DMS53 treated with DMSO at 0.1 percent for 48 hours (cell line): ENCODE data around the gene RPS2.
"Not testable (repeated sequence)": the region's sequence is repeated elsewhere in the genome, so short reads cannot be mapped to it uniquely, and the experiment has no call there.

ENCODE experiments used
- DNase-seq: peaks from one replicate; lab custom pipeline; 2025; ENCODE audit not compliant: unreplicated experiment; lab: John Stamatoyannopoulos, UW

The RPS2 gene

DNA sequence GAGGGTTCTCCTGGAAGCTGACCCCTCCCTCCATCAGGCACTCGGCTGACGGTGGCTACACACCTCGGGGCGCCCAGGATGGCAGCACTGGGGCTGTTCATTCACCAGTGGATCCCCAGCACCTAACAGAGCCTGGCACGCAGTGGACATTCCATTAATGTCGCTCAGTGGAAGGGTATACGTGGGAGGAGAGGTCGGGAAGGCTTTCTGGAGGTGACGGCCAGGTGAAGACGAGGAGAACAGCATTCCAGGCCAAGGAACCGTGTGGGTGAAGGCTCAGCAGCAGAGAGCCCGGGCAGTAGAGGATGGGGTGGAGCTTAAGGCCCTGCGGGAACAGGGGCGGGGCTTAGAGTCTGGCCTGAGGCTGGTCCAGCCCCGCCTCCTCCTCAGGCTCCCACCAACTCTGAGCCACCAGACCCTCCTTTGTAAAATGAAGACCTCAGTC lies 43.9 kb downstream of the RPS2 start:
- no peak for DNase-seq

DNA sequence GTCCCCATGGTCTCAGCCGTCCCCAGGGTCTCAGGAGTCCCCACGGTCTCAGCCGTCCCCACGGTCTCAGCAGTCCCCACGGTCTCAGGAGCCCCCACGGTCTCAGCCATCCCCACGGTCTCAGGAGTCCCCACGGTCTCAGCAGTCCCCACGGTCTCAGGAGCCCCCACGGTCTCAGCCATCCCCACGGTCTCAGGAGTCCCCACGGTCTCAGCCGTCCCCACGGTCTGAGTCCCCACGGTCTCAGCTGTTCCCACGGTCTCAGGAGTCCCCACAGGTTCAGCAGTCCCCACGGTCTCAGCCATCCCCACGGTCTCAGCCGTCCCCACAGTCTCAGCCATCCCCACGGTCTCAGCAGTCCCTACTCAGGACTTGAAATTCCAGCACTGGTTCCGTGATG lies 44.5 kb downstream of the RPS2 start:
- DNase-seq: not testable (repeated sequence)

DNA sequence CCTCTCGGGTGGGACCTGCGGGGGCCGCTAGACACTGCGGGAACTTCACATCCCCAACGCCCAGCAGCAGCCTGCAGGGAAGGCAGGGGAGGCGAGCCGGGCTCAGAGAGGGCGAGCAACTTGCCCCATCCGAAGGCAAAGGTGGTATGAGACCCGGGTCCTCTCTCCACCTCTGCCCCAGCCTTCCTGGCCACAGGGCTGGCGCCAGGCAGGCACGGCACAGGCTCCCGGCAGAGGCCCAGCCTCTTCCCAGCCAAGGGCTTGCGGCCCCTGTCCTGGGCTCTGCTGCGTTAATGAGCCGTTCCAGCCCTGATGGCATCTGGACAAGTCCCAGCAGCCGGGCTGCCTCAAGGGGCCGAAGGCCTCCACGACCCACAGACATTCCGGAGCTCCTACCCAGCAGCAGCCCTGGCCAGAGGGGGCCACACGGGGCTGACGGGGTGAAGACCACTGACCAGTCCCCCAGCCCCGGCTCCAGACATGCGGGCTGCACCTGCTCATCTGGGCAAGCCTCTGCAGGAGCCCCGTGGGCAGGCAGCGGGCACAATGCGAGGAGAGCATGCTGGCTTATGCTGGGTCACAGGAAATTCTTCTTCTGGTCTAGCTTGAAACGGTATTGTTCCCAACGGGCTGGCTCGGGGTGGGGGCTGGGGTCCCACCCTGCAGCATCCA lies 45.2 kb downstream of the RPS2 start:
- no peak for DNase-seq

DNA sequence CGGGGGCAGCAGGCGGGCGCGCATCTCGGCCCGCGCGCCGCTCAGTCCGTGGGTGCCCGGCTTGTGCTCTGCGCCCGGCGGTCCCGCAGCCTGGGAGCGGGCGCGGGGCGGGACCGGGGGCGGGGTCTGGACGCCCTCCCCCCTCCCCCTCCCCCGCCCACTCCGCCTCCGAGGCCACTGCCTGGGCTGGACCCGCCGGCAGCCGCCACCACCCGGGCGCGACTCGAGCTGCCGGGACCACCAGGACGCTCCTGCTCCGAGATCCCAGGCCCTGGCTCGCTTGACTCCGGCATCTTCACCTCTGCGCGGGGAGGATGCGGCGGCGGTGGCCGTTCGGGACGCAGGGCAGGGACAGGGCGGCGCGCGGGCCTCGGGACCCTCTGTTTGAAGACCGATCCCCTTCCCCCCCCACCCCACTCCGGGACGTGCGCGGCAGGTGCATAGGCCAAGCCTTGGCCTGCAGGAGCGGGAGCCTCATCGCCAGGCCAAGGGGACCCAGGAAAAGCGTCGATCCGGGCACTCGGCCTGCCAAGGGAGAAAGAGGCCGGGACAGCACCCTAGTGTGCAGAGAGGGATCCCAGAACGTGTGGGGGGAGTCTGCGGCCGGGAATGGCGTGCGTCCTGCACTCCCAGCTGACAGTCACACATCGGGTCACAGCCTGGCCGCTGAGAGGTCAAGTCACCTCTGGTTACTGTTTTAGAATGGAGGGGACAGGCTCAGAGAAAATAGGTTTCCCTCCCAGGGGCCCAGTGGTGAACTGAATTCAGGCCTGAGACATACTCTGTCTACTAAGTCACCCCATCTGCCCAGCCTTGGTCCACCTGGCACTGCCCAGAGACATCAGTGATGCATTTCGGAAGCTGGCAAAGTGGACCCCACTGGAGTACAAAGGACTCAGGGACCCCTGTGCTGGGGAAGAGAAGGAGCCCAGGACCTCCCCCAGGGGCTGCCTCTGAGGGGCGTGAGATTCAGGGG lies 46.0 kb downstream of the RPS2 start, which contains the start of gene HS3ST6:
HS3ST6 (minus strand) TSS at position 65 of the 976 bp plus-strand sequence. CDS start 92 bp downstream, outside the sequence.
- no peak for DNase-seq

DNA sequence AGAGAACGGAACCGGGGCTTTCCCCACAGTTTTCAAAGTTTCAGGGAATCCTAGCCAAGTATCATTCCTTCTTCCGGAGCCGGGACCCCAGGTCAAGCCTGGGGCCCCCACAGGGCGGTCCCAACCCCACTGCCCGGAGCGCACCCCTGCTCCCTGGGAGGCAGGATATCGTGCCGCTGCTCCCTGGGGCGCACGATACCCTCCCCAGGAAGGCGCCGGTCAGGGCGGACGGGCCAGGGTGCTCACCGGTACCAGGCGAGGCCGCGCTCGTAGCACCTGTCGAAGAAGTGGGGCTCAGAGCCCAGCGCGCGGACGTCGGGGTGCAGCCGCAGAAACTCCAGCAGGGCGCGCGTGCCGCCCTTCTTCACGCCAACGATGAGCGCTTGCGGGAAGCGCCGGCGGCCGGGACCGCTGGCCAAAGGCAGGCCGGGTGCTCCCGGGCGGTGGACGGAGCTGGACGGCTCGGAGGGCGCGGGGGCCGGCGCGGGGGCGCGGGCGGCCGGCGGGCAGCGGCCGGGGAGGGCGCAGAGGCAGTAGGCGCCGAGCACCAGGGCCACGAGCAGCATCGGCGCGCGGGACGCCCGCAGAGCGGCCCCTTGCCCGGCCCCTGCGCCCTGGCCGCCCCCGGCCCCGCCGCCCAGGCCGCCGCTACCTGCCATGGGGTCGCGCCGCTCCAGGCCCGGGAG lies 46.8 kb downstream of the RPS2 start:
- no peak for DNase-seq

DNA sequence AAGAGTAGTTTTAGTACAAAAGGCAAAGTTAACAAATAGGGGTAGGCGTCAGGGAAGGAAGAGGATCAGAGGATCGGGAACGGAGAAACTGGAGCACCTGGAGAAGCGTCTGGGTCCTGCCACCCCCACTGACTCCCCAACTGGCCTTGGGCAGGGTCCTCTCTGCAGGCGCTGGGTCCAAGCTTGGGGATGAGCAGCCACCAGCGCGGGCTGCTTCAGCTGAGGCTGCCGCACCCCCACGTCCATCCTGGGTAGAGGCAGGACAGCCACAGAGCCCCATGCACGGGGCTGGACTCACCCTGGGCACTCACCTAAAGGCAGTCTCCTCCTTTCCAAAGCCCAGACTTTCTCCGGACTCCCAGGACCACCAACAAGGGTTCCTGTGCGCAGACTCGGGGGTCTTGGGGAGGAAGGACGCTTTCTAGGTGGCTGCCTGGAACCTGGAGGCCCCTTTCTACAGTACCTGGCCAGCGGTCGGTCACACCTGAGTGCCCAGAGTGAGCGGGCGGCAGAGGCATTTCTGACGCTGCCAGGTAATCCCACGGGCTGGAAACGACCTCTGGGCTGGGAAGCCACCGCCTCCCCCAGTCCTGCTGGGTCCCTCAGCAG lies 47.5 kb downstream of the RPS2 start:
- no peak for DNase-seq

DNA sequence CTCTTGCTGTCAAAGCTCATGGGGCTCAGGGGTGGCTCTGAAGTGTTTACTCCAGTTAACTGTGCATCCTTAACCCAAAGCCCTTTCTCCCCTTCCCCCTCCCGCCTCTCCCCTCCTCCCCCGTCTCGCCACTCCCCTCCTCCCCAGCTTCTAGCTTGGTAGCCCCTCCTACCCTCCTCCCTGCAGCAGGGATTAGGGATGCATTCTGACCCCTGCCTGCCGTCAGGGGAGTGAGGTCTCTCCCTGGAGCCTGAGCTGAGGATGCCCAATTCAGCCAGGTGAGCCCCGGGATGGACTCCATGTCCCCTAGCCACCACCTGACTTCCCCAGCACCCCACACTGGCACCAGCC lies 48.0 kb downstream of the RPS2 start:
- no peak for DNase-seq

DNA sequence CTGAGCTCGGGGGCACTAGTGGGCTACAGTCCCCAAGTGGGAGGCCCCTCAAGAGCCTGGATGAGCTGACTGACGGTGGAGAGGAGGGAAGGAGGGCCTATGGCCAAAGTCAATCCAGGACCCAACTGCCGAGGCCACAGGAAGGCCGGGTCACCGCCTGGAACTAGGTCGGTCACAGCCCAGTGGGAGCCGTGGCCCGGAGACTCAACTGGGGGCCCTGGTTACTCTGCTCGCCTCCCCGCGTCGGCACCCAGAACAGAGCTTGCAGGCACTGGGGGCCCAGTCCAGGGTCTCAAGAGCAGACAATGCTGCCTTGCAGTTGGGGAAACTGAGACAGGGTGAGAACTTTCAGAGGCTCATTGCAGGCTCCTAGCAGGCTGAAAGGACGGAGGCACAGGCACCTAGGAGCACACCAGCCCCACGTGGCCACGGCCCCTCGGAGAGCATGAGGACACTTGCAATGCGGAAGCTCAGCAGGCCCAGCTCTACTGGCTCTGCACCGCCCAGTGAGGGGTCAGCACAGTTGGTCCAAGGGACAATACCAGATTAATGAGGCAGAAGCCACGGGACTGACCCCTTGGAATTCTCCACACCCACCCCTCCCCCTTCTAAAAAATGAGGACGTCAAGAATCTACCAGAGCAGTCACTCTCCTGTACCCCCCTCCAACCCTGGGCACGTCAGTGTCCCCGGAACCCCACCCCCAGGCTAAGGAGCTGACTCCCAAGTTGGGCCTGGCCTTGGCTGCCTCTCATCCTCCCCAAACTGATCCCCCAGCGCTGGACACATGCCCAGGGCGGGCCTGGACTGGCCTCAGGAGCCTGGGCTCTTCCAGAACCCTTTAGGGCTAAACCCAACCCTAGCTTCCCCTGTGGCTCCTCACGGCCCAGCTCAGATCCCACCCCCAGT lies 48.6 kb downstream of the RPS2 start:
- no peak for DNase-seq

DNA sequence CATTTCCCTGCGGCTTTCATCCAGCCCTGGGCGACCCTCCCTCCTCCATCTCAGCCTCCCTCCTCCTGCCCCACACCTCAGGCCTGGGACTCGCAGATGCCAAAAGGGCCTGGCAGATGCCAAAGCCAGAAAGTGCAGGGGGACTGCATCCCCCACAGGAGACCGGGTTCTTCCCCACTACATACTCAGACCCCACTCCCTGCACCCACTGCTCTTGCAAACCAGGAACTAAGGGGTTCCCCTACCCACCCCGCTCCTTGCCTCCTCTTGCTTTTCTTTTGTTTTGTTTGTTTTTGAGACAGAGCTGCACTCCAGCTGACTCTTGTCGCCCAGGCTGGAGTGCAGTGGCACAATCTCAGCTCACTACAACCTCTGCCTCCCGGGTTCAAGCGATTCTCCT lies 49.6 kb downstream of the RPS2 start:
- DNase-seq: no peak

DNA sequence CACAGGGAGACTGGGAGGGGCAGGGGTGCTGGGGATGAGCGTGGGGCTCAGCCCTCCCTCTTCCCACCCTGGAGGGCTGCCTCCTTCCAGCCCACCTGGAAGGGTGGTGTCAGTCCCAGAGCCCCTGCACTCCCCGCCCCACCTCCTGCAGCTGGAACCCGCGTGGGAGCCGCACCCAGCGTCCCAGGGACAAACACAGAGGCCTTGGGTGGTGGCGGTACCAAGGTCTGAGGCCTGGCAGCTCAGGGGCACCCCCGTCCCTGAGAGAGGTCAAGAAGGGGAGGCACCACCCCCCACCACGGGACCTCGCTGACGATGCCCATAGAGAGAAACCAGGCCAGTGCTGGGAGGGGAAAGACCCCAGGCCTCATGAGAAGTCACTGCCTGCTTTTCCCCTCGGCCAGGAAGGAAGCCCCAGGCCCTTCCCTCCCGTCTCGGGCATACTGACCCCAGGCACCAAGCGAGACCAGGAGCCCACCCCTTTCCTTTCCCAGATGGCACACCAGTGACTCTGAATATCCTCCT lies 50.5 kb downstream of the RPS2 start:
- no peak for DNase-seq

DNA sequence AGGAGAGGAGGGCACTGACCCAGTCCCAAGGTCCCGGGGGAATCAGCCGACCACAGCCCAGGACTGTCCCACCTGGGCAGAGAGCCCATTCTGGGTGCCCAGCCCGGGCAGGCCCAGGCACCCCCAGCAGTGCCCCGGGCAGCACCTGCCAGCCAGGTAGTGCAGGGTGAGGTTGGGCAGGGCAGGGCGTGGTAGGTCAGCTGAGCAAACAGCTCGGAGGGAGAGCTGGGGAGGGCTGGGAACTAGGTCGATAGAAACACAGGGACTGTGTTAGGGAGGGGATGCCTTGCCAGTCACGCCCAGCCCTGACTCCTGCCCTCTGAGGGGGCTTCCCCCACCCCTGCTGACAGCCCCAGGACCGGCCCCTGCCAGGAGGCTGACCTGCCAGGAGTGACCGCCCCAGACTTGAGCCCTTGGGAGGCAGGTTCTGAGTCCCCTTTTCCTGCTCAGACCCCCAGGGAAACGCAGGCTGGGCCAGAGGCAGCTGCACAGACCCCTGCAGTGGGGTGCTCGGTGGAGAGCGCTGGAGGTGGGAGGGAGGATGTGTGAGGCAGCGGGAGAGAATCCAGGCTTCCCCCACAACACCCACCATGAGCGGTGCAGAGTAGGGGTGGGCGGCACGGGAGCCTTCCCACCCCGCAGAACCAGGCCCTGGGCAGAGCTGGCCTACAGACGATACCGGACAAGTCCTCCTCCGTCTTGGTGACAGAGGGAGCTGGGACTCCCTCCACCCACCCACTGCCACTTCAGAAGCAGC lies 51.1 kb downstream of the RPS2 start:
- DNase-seq: peak; percentile 12

DNA sequence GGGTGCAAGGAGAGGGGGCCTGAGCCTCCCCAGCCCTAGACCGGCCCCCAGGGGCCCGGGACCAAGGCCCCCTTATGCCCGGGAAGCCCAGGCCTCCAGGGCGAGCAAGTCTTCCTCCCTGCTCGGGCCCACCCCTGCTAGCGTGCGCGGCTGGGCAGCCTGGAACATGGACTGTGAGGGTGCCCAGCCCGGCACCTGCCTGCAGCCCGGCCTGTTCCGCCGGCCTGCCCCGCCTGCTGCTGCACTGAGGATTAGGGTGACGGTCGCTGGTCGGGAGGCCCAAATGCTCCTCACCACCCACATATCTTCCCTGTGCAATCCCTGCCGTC lies 52.4 kb downstream of the RPS2 start:
- DNase-seq: no peak
